ENCODE data around the gene CSK. TPM values are rescaled to one million over a fixed set of nuclear protein-coding genes. Genes with fewer than 3 reads are reported as not detected.

The CSK gene
- total RNA-seq, 4 donors from 2014 or later, result 4.9 to 41.6 (median 26.4) TPM

DNA sequence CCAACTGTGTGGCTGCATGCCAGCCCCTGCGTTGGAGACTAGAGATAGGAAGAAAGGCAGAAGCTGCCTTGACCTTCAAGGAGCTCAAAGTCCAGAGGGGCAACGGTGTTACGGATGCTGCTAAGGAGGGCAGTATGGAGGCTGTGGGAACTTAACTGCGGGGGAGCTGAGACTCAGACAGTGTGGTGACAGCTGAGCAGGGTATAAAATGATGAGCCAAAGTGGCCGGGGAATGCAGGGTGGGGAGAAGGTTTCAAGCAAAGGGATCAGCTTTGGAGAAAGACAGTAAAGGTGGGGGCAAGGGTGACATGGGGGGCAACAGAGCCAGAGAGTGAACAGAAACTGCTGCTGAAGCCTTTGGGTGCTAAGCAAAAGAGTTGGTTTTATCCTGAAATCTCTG is 39.5 kb upstream of the CSK start:
- Histone ChIP-seq H3K4me1 (no peaks in the 10 kb centered on the region), H3K4me3 (no peak overlapping the region), H3K9me3 (no peaks in the 10 kb centered on the region), H3K36me3 (no peaks in the 10 kb centered on the region), H3K27ac (no peak overlapping the region), H3K27me3 (no peaks in the 10 kb centered on the region)
- intact Hi-C loops (cut with DNase I; ENCODE audit: low total_unique reads), result no loop called here
- no peak for DNase-seq
- no peak for TF ChIP-seq POLR2A (IDR thresholded peaks at IDR 0.05)

DNA sequence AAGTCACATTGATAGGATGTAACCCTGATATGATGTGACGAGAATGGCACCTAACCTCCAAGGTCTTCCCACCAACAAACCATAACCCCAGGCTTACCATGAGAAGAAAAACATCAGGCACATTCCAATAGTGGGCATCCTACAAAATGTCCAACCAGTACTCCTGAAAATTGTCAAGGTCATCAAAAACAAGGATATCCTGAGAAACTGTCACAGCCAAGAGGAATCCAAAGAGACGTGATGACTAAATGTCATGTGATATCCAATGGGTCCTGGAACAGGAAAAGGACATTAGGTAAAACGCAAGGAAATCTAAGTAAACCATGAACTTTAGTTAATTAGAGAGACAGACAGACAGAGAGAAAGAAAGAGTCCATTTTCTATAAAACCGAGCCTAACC is 35.5 kb upstream of the CSK start:
- H3K4me3 ChIP-seq, result no peak overlapping the region
- H3K4me1 ChIP-seq, result no peaks in the 10 kb centered on the region
- H3K27ac ChIP-seq, result no peak overlapping the region
- no peak for DNase-seq
- no peak for TF ChIP-seq POLR2A (IDR thresholded peaks at IDR 0.05)
- TF ChIP-seq, protein P1, sequence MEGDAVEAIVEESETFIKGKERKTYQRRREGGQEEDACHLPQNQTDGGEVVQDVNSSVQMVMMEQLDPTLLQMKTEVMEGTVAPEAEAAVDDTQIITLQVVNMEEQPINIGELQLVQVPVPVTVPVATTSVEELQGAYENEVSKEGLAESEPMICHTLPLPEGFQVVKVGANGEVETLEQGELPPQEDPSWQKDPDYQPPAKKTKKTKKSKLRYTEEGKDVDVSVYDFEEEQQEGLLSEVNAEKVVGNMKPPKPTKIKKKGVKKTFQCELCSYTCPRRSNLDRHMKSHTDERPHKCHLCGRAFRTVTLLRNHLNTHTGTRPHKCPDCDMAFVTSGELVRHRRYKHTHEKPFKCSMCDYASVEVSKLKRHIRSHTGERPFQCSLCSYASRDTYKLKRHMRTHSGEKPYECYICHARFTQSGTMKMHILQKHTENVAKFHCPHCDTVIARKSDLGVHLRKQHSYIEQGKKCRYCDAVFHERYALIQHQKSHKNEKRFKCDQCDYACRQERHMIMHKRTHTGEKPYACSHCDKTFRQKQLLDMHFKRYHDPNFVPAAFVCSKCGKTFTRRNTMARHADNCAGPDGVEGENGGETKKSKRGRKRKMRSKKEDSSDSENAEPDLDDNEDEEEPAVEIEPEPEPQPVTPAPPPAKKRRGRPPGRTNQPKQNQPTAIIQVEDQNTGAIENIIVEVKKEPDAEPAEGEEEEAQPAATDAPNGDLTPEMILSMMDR (IDR thresholded peaks at IDR 0.05), result no peak
- H3K27me3 ChIP-seq, result no peaks in the 10 kb centered on the region
- H3K9me3 ChIP-seq, result no peaks in the 10 kb centered on the region
- intact Hi-C loops (cut with DNase I; ENCODE audit: low total_unique reads), result no loop called here
- H3K36me3 ChIP-seq, result no peaks in the 10 kb centered on the region

DNA sequence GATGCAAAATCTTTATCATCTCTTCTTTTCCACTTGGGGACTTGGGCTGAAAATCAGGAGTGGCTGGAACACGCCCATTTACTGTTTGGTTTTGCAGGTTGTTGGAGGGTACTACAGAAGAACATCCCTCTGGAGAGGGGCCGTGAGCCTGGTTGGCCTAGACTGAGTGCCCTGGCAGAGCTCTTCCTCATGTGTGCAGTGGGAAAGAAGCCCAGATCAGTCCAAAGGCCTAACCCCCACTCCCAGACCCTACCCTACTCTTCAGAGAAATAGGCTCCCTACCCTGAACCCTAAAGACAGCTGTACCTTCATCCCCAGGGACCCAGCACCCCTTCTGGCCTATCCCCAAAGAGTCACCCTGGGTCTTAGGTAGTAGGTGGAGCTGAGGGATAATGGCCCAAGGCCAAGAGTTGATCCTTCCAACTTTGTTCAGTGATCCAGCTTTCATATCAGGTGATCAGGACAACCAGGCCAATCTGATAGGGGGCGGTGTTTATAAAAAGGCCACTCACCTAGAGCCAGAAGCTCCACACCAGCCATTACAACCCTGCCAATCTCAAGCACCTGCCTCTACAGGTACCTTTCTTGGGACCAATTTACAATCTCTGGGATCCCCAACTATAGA is 33.4 kb upstream of the CSK start, which contains the start of gene CYP1A2:
Gene CYP1A2, plus strand, starts transcription at position 524 of the 625 bp plus-strand sequence. CDS start 894 bp downstream, outside the sequence.
- TF ChIP-seq, protein P1 (IDR thresholded peaks at IDR 0.05), result no peak
- no peak for TF ChIP-seq POLR2A (IDR thresholded peaks at IDR 0.05)
- Histone ChIP-seq H3K27ac (no peak within 1 kb of the TSS), H3K4me1 (no peaks in the 10 kb centered on the region), H3K9me3 (no peaks in the 10 kb centered on the region), H3K4me3 (no peak within 1 kb of the TSS), H3K27me3 (no peaks in the 10 kb centered on the region), H3K36me3 (no peaks in the 10 kb centered on the region)
- intact Hi-C loops (cut with DNase I; ENCODE audit: low total_unique reads), result no loop called here
- DNase-seq, result no peak

DNA sequence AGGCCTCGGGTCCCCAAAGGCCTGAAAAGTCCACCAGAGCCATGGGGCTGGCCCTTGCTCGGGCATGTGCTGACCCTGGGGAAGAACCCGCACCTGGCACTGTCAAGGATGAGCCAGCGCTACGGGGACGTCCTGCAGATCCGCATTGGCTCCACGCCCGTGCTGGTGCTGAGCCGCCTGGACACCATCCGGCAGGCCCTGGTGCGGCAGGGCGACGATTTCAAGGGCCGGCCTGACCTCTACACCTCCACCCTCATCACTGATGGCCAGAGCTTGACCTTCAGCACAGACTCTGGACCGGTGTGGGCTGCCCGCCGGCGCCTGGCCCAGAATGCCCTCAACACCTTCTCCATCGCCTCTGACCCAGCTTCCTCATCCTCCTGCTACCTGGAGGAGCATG is 32.0 kb upstream of the CSK start:
- H3K27me3 ChIP-seq, result no peaks in the 10 kb centered on the region
- no peak for TF ChIP-seq POLR2A (IDR thresholded peaks at IDR 0.05)
- TF ChIP-seq, protein P1 (IDR thresholded peaks at IDR 0.05), result no peak
- intact Hi-C loops (cut with DNase I; ENCODE audit: low total_unique reads), result no loop called here

DNA sequence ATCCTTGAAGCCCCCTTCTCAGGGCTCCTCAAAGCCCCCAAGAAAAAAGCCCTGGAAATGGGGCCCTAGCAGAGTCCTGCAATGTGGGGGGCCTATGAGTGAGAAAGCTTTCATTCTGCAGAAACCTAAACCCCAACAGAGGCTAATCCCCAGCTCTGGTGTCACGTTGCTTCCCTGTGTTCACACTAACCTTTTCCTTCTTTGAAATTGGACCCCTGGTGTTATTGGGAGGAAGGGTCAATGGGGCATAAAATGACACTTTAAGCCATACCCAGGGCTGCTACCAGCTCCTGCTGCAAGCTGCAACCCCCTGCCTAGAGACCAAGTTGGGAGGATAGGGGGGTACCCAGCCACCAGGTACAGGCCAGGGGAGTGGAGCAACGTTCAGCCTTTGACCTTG is 31.1 kb upstream of the CSK start:
- Histone ChIP-seq H3K4me1 (no peaks in the 10 kb centered on the region), H3K9me3 (no peaks in the 10 kb centered on the region), H3K27ac (no peak overlapping the region), H3K36me3 (no peaks in the 10 kb centered on the region), H3K27me3 (no peaks in the 10 kb centered on the region), H3K4me3 (no peak overlapping the region)
- TF ChIP-seq, protein P1 (IDR thresholded peaks at IDR 0.05), result no peak
- TF ChIP-seq POLR2A (IDR thresholded peaks at IDR 0.05), result no peak
- no peak for DNase-seq
- intact Hi-C loops (cut with DNase I; ENCODE audit: low total_unique reads), result no loop called here

More for the DNA sequence above, 32.0 kb upstream of the CSK start:
- Histone ChIP-seq H3K4me1 (no peaks in the 10 kb centered on the region), H3K9me3 (no peaks in the 10 kb centered on the region), H3K27ac (no peak overlapping the region), H3K36me3 (no peaks in the 10 kb centered on the region), H3K4me3 (no peak overlapping the region)
- no peak for DNase-seq
